GM12878 (cell line): ENCODE measurements around the gene TYROBP. TPM values are rescaled to one million over a fixed set of nuclear protein-coding genes. Genes with fewer than 3 reads are reported as not detected.

ENCODE experiments used
- ATAC-seq: fragments of 200-7000 bp; cut with Tn5 transposase; 3 replicates; pipeline ENCODE4 v1.9.1; 2020; ENCODE audit warnings: mild to moderate bottlenecking, moderate library complexity
- BruUV-seq: library from RNA; stranded (reverse); fragments of 400-500 nt; replicated peaks from 2 replicates; lab custom pipeline; 2021; lab: Mats Ljungman, UMichigan
- CTCF ChIA-PET: fragments of 300-600 bp; sonication (Branson Sonifier 250); formaldehyde crosslinking; extraction: SDS; loops from one replicate; lab custom pipeline; 2021; ENCODE audit warnings: inconsistent platforms; lab: Yijun Ruan, JAX
- POLR2A ChIA-PET: fragments of 350-600 bp; formaldehyde crosslinking; extraction: SDS; loops from one replicate; lab custom pipeline; 2021; ENCODE audit warnings: inconsistent platforms; lab: Charles Lee
- RAD21 ChIA-PET: fragments of 300-600 bp; sonication (Branson Sonifier 250); formaldehyde crosslinking; loops from one replicate; lab custom pipeline; 2023; ENCODE audit warnings: antibody characterized with exemption; ENCODE audit not compliant: unreplicated experiment; lab: Charles Lee
- SMC1A ChIA-PET: fragments of 300-600 bp; sonication (Branson Sonifier 250); formaldehyde crosslinking; loops from one replicate; lab custom pipeline; 2023; ENCODE audit not compliant: unreplicated experiment, uncharacterized antibody; lab: Charles Lee
- DNase-seq: peaks from one replicate; pipeline ENCODE4 v3.0.0-alpha.2; 2011; ENCODE audit warnings: low read depth, low spot score
- FAIRE-seq: peaks from 3 replicates; lab custom pipeline; 2011; peaks lifted over from hg19 to GRCh38; lab: Jason Lieb, UNC
- H2AFZ ChIP-seq: 2 replicates; pipeline ENCODE4 v1.6.0; 2011; ENCODE audit warnings: low read depth, low read length, control low read depth; ENCODE audit not compliant: control insufficient read depth
- H3K27ac ChIP-seq: 2 replicates; pipeline ENCODE4 v1.5.1; 2011; ENCODE audit warnings: control low read depth; ENCODE audit not compliant: control insufficient read depth, insufficient read depth
- H3K27me3 ChIP-seq, 2 experiments: replicated peaks in 1 of 2; 2 replicates each; pipeline versions ENCODE4 v1.6.0 to v1.6.1; 2011; ENCODE audit warnings: low read length in 1 of 2; ENCODE audit not compliant: control insufficient read depth in 2 of 2, insufficient read depth in 2 of 2
- H3K36me3 ChIP-seq, 2 experiments: 2 replicates each; pipeline ENCODE4 v1.5.1; 2011; ENCODE audit warnings: low read length in 1 of 2; ENCODE audit not compliant: control insufficient read depth in 2 of 2, insufficient read depth in 2 of 2
- H3K4me1 ChIP-seq: 2 replicates; pipeline ENCODE4 v1.6.1; 2011; ENCODE audit warnings: mild to moderate bottlenecking, low read length, moderate library complexity, mixed read lengths; ENCODE audit not compliant: control insufficient read depth, insufficient read depth
- H3K4me2 ChIP-seq: 2 replicates; pipeline ENCODE4 v1.6.0; 2011; ENCODE audit warnings: control low read depth; ENCODE audit not compliant: control insufficient read depth, insufficient read depth
- H3K4me3 ChIP-seq: fragments of 200-600 bp; sonication (generic); 2 replicates; pipeline ENCODE4 v1.5.1; 2016
- H3K79me2 ChIP-seq: 2 replicates; pipeline ENCODE4 v1.6.0; 2011; ENCODE audit warnings: low read length; ENCODE audit not compliant: control insufficient read depth, insufficient read depth
- H3K9ac ChIP-seq: 2 replicates; pipeline ENCODE4 v1.8.0; 2011; ENCODE audit warnings: low read length, control low read depth, mixed read lengths; ENCODE audit not compliant: control insufficient read depth, insufficient read depth
- H3K9me3 ChIP-seq: replicated peaks from 3 replicates; pipeline ENCODE4 v1.5.1; 2011; ENCODE audit warnings: mild to moderate bottlenecking, low read length; ENCODE audit not compliant: control insufficient read depth, insufficient read depth
- H4K20me1 ChIP-seq: 2 replicates; pipeline ENCODE4 v1.6.0; 2011; ENCODE audit not compliant: control insufficient read depth, insufficient read depth
- CHD2 ChIP-seq: IDR thresholded peaks from 2 replicates; pipeline ENCODE4 v1.6.1; 2011; ENCODE audit warnings: low read depth, low read length, improper control_type of control experiment, borderline replicate concordance
- DPF2 ChIP-seq: fragments of 450-650 bp; IDR thresholded peaks from 2 replicates; pipeline ENCODE4 v1.6.1; 2017; ENCODE audit warnings: mild to moderate bottlenecking
- E2F4 ChIP-seq: IDR thresholded peaks from 2 replicates; pipeline ENCODE4 v1.6.1; 2012; ENCODE audit warnings: low read depth, low read length, improper control_type of control experiment
- EGR1 ChIP-seq, 2 experiments: IDR thresholded peaks; 1 replicate in 1 of 2; 2 replicates in 1 of 2; pipeline ENCODE4 v1.6.1; 2011 to 2012; ENCODE audit warnings: low read depth in 2 of 2, low read length in 2 of 2, borderline replicate concordance in 1 of 2, mild to moderate bottlenecking in 1 of 2, moderate library complexity in 1 of 2
- GABPA ChIP-seq: IDR thresholded peaks from 2 replicates; pipeline ENCODE4 v1.6.1; 2014; ENCODE audit warnings: antibody characterized with exemption, low read depth, mild to moderate bottlenecking, inconsistent platforms
- IKZF1 ChIP-seq: fragments of 450-650 bp; conservative IDR thresholded peaks from 2 replicates; pipeline ENCODE4 v1.6.1; 2017; ENCODE audit warnings: antibody characterized with exemption, mild to moderate bottlenecking
- KDM1A ChIP-seq: fragments of 200-600 bp; sonication (generic); IDR thresholded peaks from 2 replicates; pipeline ENCODE4 v1.6.1; 2016; ENCODE audit warnings: borderline replicate concordance
- NFYA ChIP-seq: IDR thresholded peaks from 2 replicates; pipeline ENCODE4 v1.6.1; 2011; ENCODE audit warnings: low read depth, mild to moderate bottlenecking, low read length, improper control_type of control experiment, borderline replicate concordance
- NR2F1 ChIP-seq: fragments of 450-650 bp; conservative IDR thresholded peaks from 2 replicates; pipeline ENCODE4 v1.6.1; 2017; ENCODE audit warnings: mild to moderate bottlenecking
- YY1 ChIP-seq: IDR thresholded peaks from 2 replicates; pipeline ENCODE4 v1.6.1; 2011; ENCODE audit warnings: low read depth, mild to moderate bottlenecking, low read length
- WGBS: methylation state at CpG from one replicate; pipeline ENCODE4 v1.1.6; 2016; ENCODE audit warnings: low lambda C conversion rate; ENCODE audit not compliant: insufficient replicate concordance, insufficient coverage; ENCODE audit errors: missing lambda C conversion rate; 5-methylcytosine and 5-hydroxymethylcytosine counted together
- in situ Hi-C: fragments of 300-500 bp; cut with MboI; formaldehyde crosslinking; loops from 9 replicates; pipeline ENCODE4 v1.14.3; 2018; ENCODE audit warnings: mixed read lengths
- intact Hi-C: fragments of 100-400 bp; cut with micrococcal nuclease; formaldehyde crosslinking; loops from one replicate; pipeline ENCODE4 v1.14.2; 2022; ENCODE audit not compliant: unreplicated experiment
- polyA plus RNA-seq, 11 experiments: library from polyadenylated mRNA; depleted of rRNA in 4 of 11; unstranded in 6 of 11; stranded (reverse) in 5 of 11; fragments of >200 nt; fragmentation: Nextera tagmentation in 4 of 11; fragmentation: Illumina TruSeq in 1 of 11; extraction: Ambion mirVana in 4 of 11; extraction: Trizol in 1 of 11; gene quantifications; 1 replicate in 1 of 11; 2 replicates in 10 of 11; pipeline versions ENCODE4 v1.2.1 to v1.2.3, GENCODE V29; 2011 to 2016; ENCODE audit warnings: inconsistent platforms in 2 of 11, missing spikeins in 2 of 11, low read depth in 1 of 11
- total RNA-seq, 4 experiments: library from RNA; depleted of rRNA in 3 of 4; stranded (reverse); fragments of >200 nt in 3 of 4; fragmentation: Illumina TruSeq in 1 of 4; extraction: Trizol in 1 of 4; gene quantifications; 2 replicates each; pipeline versions ENCODE4 v1.2.1 to v1.2.3, GENCODE V29; 2013 to 2021
- TF ChIP-seq, protein P1 (sequence below): fragments of 450-650 bp; IDR thresholded peaks from 2 replicates; pipeline ENCODE4 v1.6.1; 2017; ENCODE audit warnings: borderline replicate concordance

Gene TYROBP
- total and polyA plus RNA-seq, 10 of the 15 experiments (the other 5 are each of a cell fraction or from before 2014, with no cell fraction given): 0.33 to 2.4 (median 0.58) TPM; not detected in 2

GRCh38 chr19:35868172-35868822 lies 39.8 kb downstream of the TYROBP start, which contains the start of gene APLP1:
Gene APLP1, plus strand, starts transcription at chr19:35868574. Its CDS starts 63 bp downstream, at chr19:35868637.
- no peak for TF ChIP-seq NFYA
- TF ChIP-seq IKZF1: 0 out of 2 replicates have a peak, but pooled peaks have one; percentile 17
- TF ChIP-seq, protein P1, sequence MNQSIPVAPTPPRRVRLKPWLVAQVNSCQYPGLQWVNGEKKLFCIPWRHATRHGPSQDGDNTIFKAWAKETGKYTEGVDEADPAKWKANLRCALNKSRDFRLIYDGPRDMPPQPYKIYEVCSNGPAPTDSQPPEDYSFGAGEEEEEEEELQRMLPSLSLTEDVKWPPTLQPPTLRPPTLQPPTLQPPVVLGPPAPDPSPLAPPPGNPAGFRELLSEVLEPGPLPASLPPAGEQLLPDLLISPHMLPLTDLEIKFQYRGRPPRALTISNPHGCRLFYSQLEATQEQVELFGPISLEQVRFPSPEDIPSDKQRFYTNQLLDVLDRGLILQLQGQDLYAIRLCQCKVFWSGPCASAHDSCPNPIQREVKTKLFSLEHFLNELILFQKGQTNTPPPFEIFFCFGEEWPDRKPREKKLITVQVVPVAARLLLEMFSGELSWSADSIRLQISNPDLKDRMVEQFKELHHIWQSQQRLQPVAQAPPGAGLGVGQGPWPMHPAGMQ: no peak
- TF ChIP-seq DPF2: peak; percentile 19; the same call in 1 of the 2 replicates
- TF ChIP-seq E2F4: no peak
- TF ChIP-seq EGR1 (IDR thresholded peaks at IDR 0.05; ENCODE audit: borderline replicate concordance in 1 of 2, low read depth in 2 of 2, low read length in 2 of 2): peak in 1 of 2 experiments; percentile 81; a peak in 2 of 3 replicates
- 0 out of 2 replicates have a peak, but pooled peaks have one; percentile 19 for TF ChIP-seq NR2F1
- no peak for TF ChIP-seq YY1
- no peak for TF ChIP-seq KDM1A
- no peak for TF ChIP-seq GABPA
- TF ChIP-seq CHD2: no peak
- DNase-seq (no peak), ATAC-seq (peak; percentile 88), FAIRE-seq (no peak)
- H2AFZ ChIP-seq: no peak within 1 kb of the TSS
- no peaks in the 10 kb centered on the region for H3K36me3 ChIP-seq
- no peak within 1 kb of the TSS for H3K9ac ChIP-seq
- RAD21 ChIA-PET: interaction anchor here (1.5 kb wide), 1 partner anchor 63 kb away, joined by 6 read pairs; no protein-coding TSS in a partner anchor
- H3K27me3 ChIP-seq: peaks cover 2 to 4% of the 10 kb centered on the region in 2 experiments; a peak in 1 of 4 replicates
- intact Hi-C loops (no loop called here), in situ Hi-C loops (no loop called here)
- SMC1A ChIA-PET: no interaction called here
- peak within 1 kb of the TSS; percentile 55 for H3K4me2 ChIP-seq
- H3K79me2 ChIP-seq: no peaks in the 10 kb centered on the region
- no peak within 1 kb of the TSS for H3K27ac ChIP-seq
- no TSS peak for BruUV-seq
- peaks cover 13% of the 10 kb centered on the region for H3K4me1 ChIP-seq
- peak within 1 kb of the TSS; percentile 51; the same call in 1 of the 2 replicates for H3K4me3 ChIP-seq
- CTCF ChIA-PET: interaction anchor here (1.1 kb wide), 1 partner anchor 11 kb away, joined by 3 read pairs; no protein-coding TSS in a partner anchor
- POLR2A ChIA-PET: interaction anchor here (0.6 kb wide), 1 partner anchor 106 kb away, joined by 6 read pairs; no protein-coding TSS in a partner anchor
- whole genome bisulfite sequencing: 2% methylated on average over 18 of the region's 60 CpGs
- no peaks in the 10 kb centered on the region for H4K20me1 ChIP-seq
- H3K9me3 ChIP-seq: no peaks in the 10 kb centered on the region
